ENCODE results near the gene MYH6. TPM values are rescaled to one million over a fixed set of nuclear protein-coding genes. Genes with fewer than 3 reads are reported as not detected.

MYH6 gene
- total and polyA plus RNA-seq, 4 donors: 0.05 to 0.17 (median 0.06) TPM; not detected in 1

DNA sequence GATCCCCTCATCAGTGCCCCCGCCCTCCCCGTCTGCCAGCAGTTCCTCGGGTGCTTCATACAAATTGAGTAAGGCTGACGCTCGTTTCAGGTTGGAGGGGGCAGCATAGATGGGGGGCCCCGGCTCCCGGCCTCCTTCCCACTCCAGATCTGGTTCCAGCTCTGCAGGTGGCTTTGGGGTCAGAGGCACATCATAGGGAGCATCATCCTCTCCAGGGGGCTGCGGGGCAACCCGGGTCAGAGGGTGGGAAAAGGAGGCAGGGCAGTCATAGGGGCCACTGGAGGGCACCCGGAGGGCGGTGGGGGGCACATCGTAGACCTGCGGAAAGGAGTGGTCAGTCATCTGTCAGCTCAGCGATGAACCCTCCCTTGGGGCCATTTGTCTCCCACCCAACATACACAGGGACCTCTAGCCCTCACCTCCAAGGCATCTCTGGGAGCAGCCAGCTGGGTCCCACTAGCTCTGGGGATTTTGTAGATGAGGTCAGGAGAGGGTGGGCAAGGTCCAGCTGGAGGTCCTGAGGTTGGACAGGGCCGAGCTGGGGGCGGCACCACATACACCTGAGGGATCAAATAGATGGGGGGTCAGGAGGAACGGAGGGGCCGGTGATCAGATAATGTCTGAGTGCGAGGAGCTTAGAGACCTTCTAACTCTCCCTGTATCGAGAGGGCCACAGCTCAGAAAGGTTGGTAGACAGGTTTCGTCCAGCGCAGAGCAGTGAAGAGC lies 48.2 kb downstream of the MYH6 start:
- Histone ChIP-seq H3K36me3 (ENCODE audit: control insufficient read depth in 4 of 4, insufficient read depth in 3 of 4, low read depth in 1 of 4, low read length in 3 of 4) (no peaks in the 10 kb centered on the region), H3K27me3 (ENCODE audit: control insufficient read depth in 4 of 4, insufficient read depth in 4 of 4, low read length in 3 of 4) (peaks cover 0 to 10% (median 5%) of the 10 kb centered on the region in 4 donors), H3K4me1 (ENCODE audit: control insufficient read depth in 4 of 4, insufficient read depth in 4 of 4, low read length in 3 of 4) (peaks cover 0 to 2% (median under 1%) of the 10 kb centered on the region in 4 donors), H3K9me3 (ENCODE audit: control insufficient read depth in 4 of 4, low read length in 3 of 4) (no peaks in the 10 kb centered on the region), H3K9ac (ENCODE audit: low read depth in 1 of 2, low read length in 2 of 2) (no peak overlapping the region), H3K4me3 (ENCODE audit: low read depth in 1 of 3, low read length in 3 of 3) (no peak overlapping the region), H3K27ac (ENCODE audit: low read depth in 1 of 2, low read length in 2 of 2) (no peak overlapping the region)
- 85% methylated on average over 22 of the region's 22 CpGs for WGBS
- DNase-seq (ENCODE audit: low spot score): no peak
- no peak for TF ChIP-seq YY1 (IDR thresholded peaks at IDR 0.05)

DNA sequence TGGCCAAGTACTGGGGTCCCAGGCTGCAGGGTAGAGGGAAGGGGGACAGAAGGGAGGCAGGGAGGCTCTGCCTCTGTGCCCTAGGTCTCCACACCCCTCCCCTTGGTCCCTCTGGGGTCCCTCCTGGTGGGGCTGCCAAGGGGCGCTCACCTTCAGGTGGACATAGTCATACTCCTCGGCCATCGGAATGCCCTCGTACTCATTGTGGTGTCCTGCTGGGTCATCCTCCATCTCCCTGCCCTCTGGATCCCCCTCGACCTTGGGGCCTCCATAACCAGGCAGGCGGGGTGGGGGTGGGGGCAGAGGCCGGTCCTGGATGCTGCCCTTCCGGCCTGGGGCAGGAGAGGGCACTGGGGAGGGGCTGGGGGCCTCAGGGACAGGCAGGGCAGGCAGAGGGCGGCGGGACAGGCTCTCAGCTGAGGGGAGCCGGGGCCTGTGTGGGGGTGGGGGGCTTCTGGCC lies 48.9 kb downstream of the MYH6 start:
- WGBS: 72% methylated on average over 11 of the region's 11 CpGs
- Histone ChIP-seq H3K27ac (ENCODE audit: low read depth in 1 of 2, low read length in 2 of 2) (no peak overlapping the region), H3K4me3 (ENCODE audit: low read depth in 1 of 3, low read length in 3 of 3) (no peak overlapping the region), H3K27me3 (ENCODE audit: control insufficient read depth in 4 of 4, insufficient read depth in 4 of 4, low read length in 3 of 4) (peaks cover 0 to 9% (median under 1%) of the 10 kb centered on the region in 4 donors), H3K36me3 (ENCODE audit: control insufficient read depth in 4 of 4, insufficient read depth in 3 of 4, low read depth in 1 of 4, low read length in 3 of 4) (no peaks in the 10 kb centered on the region), H3K4me1 (ENCODE audit: control insufficient read depth in 4 of 4, insufficient read depth in 4 of 4, low read length in 3 of 4) (no peaks in the 10 kb centered on the region), H3K9me3 (ENCODE audit: control insufficient read depth in 4 of 4, low read length in 3 of 4) (no peaks in the 10 kb centered on the region), H3K9ac (ENCODE audit: low read depth in 1 of 2, low read length in 2 of 2) (no peak overlapping the region)
- no peak for TF ChIP-seq JUND (IDR thresholded peaks at IDR 0.05)
- TF ChIP-seq RXRA (IDR thresholded peaks at IDR 0.05): no peak
- no peak for TF ChIP-seq FOXA1 (IDR thresholded peaks at IDR 0.05)
- TF ChIP-seq, protein P1, sequence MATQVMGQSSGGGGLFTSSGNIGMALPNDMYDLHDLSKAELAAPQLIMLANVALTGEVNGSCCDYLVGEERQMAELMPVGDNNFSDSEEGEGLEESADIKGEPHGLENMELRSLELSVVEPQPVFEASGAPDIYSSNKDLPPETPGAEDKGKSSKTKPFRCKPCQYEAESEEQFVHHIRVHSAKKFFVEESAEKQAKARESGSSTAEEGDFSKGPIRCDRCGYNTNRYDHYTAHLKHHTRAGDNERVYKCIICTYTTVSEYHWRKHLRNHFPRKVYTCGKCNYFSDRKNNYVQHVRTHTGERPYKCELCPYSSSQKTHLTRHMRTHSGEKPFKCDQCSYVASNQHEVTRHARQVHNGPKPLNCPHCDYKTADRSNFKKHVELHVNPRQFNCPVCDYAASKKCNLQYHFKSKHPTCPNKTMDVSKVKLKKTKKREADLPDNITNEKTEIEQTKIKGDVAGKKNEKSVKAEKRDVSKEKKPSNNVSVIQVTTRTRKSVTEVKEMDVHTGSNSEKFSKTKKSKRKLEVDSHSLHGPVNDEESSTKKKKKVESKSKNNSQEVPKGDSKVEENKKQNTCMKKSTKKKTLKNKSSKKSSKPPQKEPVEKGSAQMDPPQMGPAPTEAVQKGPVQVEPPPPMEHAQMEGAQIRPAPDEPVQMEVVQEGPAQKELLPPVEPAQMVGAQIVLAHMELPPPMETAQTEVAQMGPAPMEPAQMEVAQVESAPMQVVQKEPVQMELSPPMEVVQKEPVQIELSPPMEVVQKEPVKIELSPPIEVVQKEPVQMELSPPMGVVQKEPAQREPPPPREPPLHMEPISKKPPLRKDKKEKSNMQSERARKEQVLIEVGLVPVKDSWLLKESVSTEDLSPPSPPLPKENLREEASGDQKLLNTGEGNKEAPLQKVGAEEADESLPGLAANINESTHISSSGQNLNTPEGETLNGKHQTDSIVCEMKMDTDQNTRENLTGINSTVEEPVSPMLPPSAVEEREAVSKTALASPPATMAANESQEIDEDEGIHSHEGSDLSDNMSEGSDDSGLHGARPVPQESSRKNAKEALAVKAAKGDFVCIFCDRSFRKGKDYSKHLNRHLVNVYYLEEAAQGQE (IDR thresholded peaks at IDR 0.05): no peak
- TF ChIP-seq EGR1 (IDR thresholded peaks at IDR 0.05; ENCODE audit: low read depth in 2 of 2): no peak
- TF ChIP-seq RAD21 (IDR thresholded peaks at IDR 0.05): no peak
- TF ChIP-seq NR2F2 (IDR thresholded peaks at IDR 0.05): no peak
- no peak for TF ChIP-seq GABPA (IDR thresholded peaks at IDR 0.05 in 1 of 2, conservative IDR thresholded peaks at IDR 0.05 in 1 of 2)
- TF ChIP-seq HNF4A (conservative IDR thresholded peaks at IDR 0.05): no peak
- TF ChIP-seq, protein P2, sequence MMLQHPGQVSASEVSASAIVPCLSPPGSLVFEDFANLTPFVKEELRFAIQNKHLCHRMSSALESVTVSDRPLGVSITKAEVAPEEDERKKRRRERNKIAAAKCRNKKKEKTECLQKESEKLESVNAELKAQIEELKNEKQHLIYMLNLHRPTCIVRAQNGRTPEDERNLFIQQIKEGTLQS (IDR thresholded peaks at IDR 0.05): no peak
- TF ChIP-seq, protein P3, sequence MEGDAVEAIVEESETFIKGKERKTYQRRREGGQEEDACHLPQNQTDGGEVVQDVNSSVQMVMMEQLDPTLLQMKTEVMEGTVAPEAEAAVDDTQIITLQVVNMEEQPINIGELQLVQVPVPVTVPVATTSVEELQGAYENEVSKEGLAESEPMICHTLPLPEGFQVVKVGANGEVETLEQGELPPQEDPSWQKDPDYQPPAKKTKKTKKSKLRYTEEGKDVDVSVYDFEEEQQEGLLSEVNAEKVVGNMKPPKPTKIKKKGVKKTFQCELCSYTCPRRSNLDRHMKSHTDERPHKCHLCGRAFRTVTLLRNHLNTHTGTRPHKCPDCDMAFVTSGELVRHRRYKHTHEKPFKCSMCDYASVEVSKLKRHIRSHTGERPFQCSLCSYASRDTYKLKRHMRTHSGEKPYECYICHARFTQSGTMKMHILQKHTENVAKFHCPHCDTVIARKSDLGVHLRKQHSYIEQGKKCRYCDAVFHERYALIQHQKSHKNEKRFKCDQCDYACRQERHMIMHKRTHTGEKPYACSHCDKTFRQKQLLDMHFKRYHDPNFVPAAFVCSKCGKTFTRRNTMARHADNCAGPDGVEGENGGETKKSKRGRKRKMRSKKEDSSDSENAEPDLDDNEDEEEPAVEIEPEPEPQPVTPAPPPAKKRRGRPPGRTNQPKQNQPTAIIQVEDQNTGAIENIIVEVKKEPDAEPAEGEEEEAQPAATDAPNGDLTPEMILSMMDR (IDR thresholded peaks at IDR 0.05; ENCODE audit: low read depth, low read length, missing input control): no peak
- TF ChIP-seq, protein P4, sequence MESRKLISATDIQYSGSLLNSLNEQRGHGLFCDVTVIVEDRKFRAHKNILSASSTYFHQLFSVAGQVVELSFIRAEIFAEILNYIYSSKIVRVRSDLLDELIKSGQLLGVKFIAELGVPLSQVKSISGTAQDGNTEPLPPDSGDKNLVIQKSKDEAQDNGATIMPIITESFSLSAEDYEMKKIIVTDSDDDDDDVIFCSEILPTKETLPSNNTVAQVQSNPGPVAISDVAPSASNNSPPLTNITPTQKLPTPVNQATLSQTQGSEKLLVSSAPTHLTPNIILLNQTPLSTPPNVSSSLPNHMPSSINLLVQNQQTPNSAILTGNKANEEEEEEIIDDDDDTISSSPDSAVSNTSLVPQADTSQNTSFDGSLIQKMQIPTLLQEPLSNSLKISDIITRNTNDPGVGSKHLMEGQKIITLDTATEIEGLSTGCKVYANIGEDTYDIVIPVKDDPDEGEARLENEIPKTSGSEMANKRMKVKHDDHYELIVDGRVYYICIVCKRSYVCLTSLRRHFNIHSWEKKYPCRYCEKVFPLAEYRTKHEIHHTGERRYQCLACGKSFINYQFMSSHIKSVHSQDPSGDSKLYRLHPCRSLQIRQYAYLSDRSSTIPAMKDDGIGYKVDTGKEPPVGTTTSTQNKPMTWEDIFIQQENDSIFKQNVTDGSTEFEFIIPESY (IDR thresholded peaks at IDR 0.05): no peak
- TF ChIP-seq, protein P5, sequence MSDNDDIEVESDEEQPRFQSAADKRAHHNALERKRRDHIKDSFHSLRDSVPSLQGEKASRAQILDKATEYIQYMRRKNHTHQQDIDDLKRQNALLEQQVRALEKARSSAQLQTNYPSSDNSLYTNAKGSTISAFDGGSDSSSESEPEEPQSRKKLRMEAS (IDR thresholded peaks at IDR 0.05): no peak
- TF ChIP-seq TAF1 (conservative IDR thresholded peaks at IDR 0.05): no peak
- no peak for TF ChIP-seq HNF4G (IDR thresholded peaks at IDR 0.05)
- TF ChIP-seq SP1 (IDR thresholded peaks at IDR 0.05): no peak
- no peak for TF ChIP-seq FOXA2 (IDR thresholded peaks at IDR 0.05)
- TF ChIP-seq YY1 (IDR thresholded peaks at IDR 0.05): no peak
- no peak for DNase-seq (ENCODE audit: low spot score)

All from liver (tissue), 9 donors.